Activated CD4-positive, alpha-beta T cell treated with anti-CD3 and anti-CD28 coated beads for 36 hours (primary cell): ENCODE results near the gene FRMPD4. TPM values are rescaled to one million over a fixed set of nuclear protein-coding genes. Genes with fewer than 3 reads are reported as not detected.
A peak's percentile ranks its signal among the peaks of the same experiment; 100 is the strongest.
"Not testable (repeated sequence)": the region's sequence is repeated elsewhere in the genome, so short reads cannot be mapped to it uniquely, and the experiment has no call there.

Experiments
- ATAC-seq: fragments of 200-7000 bp; cut with Tn5 transposase; one replicate; pipeline ENCODE4 v1.10.0; 2021; ENCODE audit warnings: mild to moderate bottlenecking, moderate library complexity
- CTCF ChIA-PET: fragments of 350-600 bp; sonication (Branson Sonifier 250); formaldehyde crosslinking; loops from one replicate; lab custom pipeline; 2021; ENCODE audit warnings: antibody characterized with exemption; lab: Charles Lee
- POLR2A ChIA-PET: fragments of 350-600 bp; sonication (Branson Sonifier 250); formaldehyde crosslinking; loops from one replicate; lab custom pipeline; 2021; ENCODE audit warnings: antibody characterized with exemption, inconsistent platforms; lab: Charles Lee
- DNase-seq: peaks from one replicate; pipeline ENCODE4 v3.0.0-alpha.2; 2020
- H3K27ac Mint-ChIP-seq: one replicate; pipeline ENCODE4 v1.8.0; 2021; ENCODE audit warnings: mixed read lengths
- H3K27me3 Mint-ChIP-seq: one replicate; pipeline ENCODE4 v1.8.0; 2021; ENCODE audit warnings: mixed read lengths
- H3K36me3 Mint-ChIP-seq: one replicate; pipeline ENCODE4 v1.8.0; 2021; ENCODE audit warnings: low read depth, mixed read lengths
- H3K4me1 Mint-ChIP-seq: one replicate; pipeline ENCODE4 v1.8.0; 2021; ENCODE audit warnings: mixed read lengths
- H3K4me3 Mint-ChIP-seq: one replicate; pipeline ENCODE4 v1.8.0; 2021; ENCODE audit warnings: mild to moderate bottlenecking, moderate library complexity, mixed read lengths
- H3K9me3 Mint-ChIP-seq: one replicate; pipeline ENCODE4 v1.8.0; 2021; ENCODE audit warnings: low read depth, mixed read lengths
- intact Hi-C, 2 experiments: fragments of 100-400 bp; cut with DNase I in 1 of 2; cut with micrococcal nuclease in 1 of 2; formaldehyde crosslinking; loops; one replicate each; pipeline versions ENCODE4 v1.14.2 to v1.15.1; 2022 to 2024; cut with DNase I, micrococcal nuclease
- total RNA-seq, 2 experiments: library from RNA; stranded (reverse); gene quantifications; one replicate each; pipeline ENCODE4 v1.2.3, GENCODE V29; 2021

The FRMPD4 gene
- total RNA-seq, 2 experiments from 2014 or later = not detected

DNA sequence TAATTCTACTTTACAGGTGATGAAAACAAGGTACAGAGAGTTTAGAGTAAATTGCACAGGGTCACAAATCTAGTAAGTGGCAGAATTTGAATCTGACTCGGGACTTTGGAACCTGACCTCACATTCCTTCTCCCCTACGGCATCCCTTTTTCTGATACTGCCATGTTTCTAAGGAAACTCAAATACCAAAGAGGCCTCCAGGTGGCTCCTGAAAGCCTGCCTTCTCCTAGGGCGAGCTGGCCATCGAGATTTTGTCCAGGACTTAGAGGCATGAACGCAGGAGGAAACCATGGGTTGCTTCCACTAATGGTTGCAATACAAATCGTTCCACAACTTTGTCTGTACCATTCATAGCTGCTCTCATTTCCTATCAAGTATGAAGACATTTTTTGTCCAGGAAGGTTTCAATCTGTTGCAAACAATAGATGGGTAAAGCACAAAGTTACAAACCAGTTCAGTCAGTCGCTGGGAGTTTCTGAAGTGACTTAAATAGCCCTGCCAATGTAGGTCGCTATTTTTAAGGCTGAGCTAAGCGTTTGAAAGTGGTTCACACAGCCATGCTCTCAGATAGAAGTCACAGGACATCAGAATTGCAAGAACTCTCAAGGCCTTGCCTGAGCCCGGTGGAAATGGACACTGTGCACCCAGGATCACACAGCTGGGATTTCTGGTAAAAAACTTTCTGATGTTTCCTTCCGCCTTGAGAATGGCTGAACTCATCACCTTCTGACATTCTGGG is 356.3 kb downstream of the FRMPD4 start:
- Mint-ChIP-seq H3K36me3 (no peaks in the 10 kb centered on the region), H3K4me1 (no peaks in the 10 kb centered on the region), H3K27ac (no peak overlapping the region), H3K4me3 (no peak overlapping the region), H3K27me3 (no peaks in the 10 kb centered on the region), H3K9me3 (no peaks in the 10 kb centered on the region)
- ChIA-PET CTCF (interaction anchor here (0.6 kb wide), 1 partner anchor 39 kb away, joined by 3 read pairs; no protein-coding TSS in a partner anchor), POLR2A (no interaction called here)
- intact Hi-C loops = loop anchor here in 1 of 2 experiments (5.0 kb wide), 1 partner anchor 278 kb away; no protein-coding TSS in a partner anchor
- no peak for ATAC-seq
- no peak for DNase-seq

GRCh38 chrX:12496343-12496742 is 358.1 kb downstream of the FRMPD4 start:
- H3K36me3 Mint-ChIP-seq = no peaks in the 10 kb centered on the region
- no peaks in the 10 kb centered on the region for H3K27me3 Mint-ChIP-seq
- DNase-seq (no peak), ATAC-seq (no peak)
- ChIA-PET CTCF (no interaction called here), POLR2A (no interaction called here)
- intact Hi-C loops = loop anchor here in 1 of 2 experiments (5.0 kb wide), 1 partner anchor 276 kb away; no protein-coding TSS in a partner anchor
- H3K9me3 Mint-ChIP-seq = no peaks in the 10 kb centered on the region
- no peaks in the 10 kb centered on the region for H3K4me1 Mint-ChIP-seq
- no peak overlapping the region for H3K27ac Mint-ChIP-seq
- H3K4me3 Mint-ChIP-seq = no peak overlapping the region

DNA sequence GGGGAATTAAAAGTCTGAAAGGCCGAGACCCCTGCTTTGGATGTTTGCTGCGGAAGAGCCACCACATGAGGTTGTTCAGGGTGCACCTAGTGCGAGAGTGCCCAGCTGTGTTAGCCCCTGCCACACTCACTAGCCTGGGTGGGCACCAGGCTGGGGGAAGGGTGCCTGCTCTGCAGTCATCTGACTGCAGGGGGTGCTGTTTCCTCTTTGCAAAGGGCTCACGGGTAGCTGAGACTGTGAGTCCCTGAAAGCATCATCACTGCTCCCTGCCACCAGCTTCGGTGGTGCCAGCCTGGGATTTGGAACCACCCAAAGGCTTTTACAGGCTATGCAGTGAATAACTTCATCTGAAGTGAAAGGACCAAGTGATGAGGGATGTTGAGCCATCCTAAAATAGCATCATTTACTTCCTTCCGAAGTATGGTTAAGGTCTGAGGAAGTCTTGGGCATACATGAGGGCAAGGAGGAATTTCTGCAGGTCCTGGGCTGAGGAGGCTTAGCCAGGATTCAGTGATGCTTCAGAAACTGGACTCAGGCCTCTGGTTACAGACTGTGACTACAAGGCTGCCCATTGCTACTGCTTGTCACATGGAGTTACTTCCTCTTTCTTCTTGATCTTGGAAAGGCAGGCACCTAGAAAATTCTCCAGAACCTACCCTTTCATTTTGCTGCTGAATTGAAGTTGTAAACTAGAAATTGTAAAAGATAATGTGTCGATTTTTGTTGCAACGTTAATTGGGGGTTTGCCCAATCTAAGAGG is 359.7 kb downstream of the FRMPD4 start:
- Mint-ChIP-seq H3K27me3 (no peaks in the 10 kb centered on the region), H3K4me1 (no peaks in the 10 kb centered on the region), H3K36me3 (no peaks in the 10 kb centered on the region), H3K4me3 (no peak overlapping the region), H3K27ac (no peak overlapping the region), H3K9me3 (no peaks in the 10 kb centered on the region)
- DNase-seq (peak; percentile 9), ATAC-seq (no peak)
- CTCF ChIA-PET = no interaction called here
- POLR2A ChIA-PET = no interaction called here
- intact Hi-C loops = loop anchor here in 1 of 2 experiments (1.0 to 5.0 kb wide), 2 partner anchors 203 to 274 kb away; no protein-coding TSS in a partner anchor

- H3K27me3 Mint-ChIP-seq = no peaks in the 10 kb centered on the region
- no peak overlapping the region for H3K4me3 Mint-ChIP-seq
- intact Hi-C loops = no loop called here
- ATAC-seq (no peak), DNase-seq (no peak)
- POLR2A ChIA-PET = no interaction called here
- no peaks in the 10 kb centered on the region for H3K4me1 Mint-ChIP-seq
- H3K27ac Mint-ChIP-seq = no peak overlapping the region
- H3K36me3 Mint-ChIP-seq = no peaks in the 10 kb centered on the region
- H3K9me3 Mint-ChIP-seq = no peaks in the 10 kb centered on the region
- CTCF ChIA-PET = no interaction called here
Observed at GRCh38 chrX:12505127-12505526, 366.9 kb downstream of the FRMPD4 start.

DNA sequence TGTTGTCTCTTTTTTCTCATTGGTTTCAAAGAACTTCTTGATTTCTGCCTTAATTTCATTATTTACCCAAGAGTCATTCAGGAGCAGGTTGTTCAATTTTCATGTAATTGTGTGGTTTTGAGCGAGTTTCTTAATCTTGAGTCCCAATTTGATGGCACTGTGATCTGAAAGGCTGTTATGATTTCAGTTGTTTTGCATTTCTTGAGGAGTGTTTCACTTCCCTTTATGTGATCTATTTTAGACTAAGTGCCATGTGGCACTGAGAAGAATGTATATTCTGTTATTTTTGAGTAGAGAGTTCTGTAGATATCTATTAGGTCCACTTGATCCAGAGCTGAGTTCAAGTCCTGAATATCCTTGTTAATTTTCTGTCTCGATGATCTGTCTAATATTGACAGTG is 377.1 kb downstream of the FRMPD4 start:
- ATAC-seq, intact Hi-C loops, POLR2A ChIA-PET, H3K27me3 Mint-ChIP-seq, DNase-seq, H3K36me3 Mint-ChIP-seq, H3K27ac Mint-ChIP-seq, H3K4me3 Mint-ChIP-seq, H3K4me1 Mint-ChIP-seq, H3K9me3 Mint-ChIP-seq: not testable (repeated sequence)
- CTCF ChIA-PET = interaction anchor here (0.6 kb wide), 1 partner anchor 9 kb away, joined by 3 read pairs; no protein-coding TSS in a partner anchor

GRCh38 chrX:12526306-12526705 is 388.0 kb downstream of the FRMPD4 start:
- ATAC-seq (no peak), DNase-seq (no peak)
- no peaks in the 10 kb centered on the region for H3K36me3 Mint-ChIP-seq
- H3K27ac Mint-ChIP-seq = no peak overlapping the region
- no peaks in the 10 kb centered on the region for H3K9me3 Mint-ChIP-seq
- ChIA-PET POLR2A (no interaction called here), CTCF (no interaction called here)
- H3K4me3 Mint-ChIP-seq = no peak overlapping the region
- intact Hi-C loops = no loop called here
- no peaks in the 10 kb centered on the region for H3K4me1 Mint-ChIP-seq
- peaks cover 2% of the 10 kb centered on the region for H3K27me3 Mint-ChIP-seq

DNA sequence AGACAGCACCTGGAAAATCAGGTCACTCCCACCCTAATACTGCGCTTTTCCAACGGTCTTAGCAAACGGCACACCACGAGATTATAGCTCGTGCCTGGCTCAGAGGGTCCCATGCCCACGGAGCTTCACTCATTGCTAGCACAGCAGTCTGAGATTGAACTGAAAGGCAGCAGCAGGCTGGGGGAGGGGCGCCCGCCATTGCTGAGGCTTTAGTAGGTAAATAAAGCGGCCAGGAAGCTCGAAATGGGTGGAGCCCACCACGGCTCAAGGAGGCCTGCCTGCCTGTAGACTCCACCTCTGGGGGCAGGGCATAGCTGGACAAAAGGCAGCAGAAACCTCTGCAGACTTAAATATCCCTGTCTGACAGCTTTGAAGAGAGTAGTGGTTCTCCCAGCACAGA is 399.8 kb downstream of the FRMPD4 start:
- H3K4me1 Mint-ChIP-seq, H3K36me3 Mint-ChIP-seq, DNase-seq, POLR2A ChIA-PET, H3K27ac Mint-ChIP-seq, H3K27me3 Mint-ChIP-seq, CTCF ChIA-PET, ATAC-seq, H3K4me3 Mint-ChIP-seq, H3K9me3 Mint-ChIP-seq, intact Hi-C loops: not testable (repeated sequence)

DNA sequence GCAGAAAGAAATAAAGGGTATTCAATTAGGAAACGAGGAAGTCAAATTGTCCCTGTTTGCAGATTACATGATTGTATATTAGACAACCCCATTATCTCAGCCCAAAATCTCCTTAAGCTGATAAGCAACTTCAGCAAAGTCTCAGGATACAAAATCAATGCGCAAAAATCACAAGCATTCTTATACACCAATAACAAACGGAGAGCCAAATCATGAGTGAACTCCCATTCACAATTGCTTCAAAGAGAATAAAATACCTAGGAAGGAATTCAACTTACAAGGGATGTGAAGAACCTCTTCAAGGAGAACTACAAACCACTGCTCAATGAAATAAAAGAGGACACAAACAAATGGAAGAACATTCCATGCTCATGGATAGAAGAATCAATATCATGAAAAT is 404.0 kb downstream of the FRMPD4 start:
- H3K4me1 Mint-ChIP-seq, H3K27ac Mint-ChIP-seq, H3K4me3 Mint-ChIP-seq, DNase-seq, H3K27me3 Mint-ChIP-seq, POLR2A ChIA-PET, intact Hi-C loops, H3K9me3 Mint-ChIP-seq, H3K36me3 Mint-ChIP-seq, ATAC-seq, CTCF ChIA-PET: not testable (repeated sequence)

DNA sequence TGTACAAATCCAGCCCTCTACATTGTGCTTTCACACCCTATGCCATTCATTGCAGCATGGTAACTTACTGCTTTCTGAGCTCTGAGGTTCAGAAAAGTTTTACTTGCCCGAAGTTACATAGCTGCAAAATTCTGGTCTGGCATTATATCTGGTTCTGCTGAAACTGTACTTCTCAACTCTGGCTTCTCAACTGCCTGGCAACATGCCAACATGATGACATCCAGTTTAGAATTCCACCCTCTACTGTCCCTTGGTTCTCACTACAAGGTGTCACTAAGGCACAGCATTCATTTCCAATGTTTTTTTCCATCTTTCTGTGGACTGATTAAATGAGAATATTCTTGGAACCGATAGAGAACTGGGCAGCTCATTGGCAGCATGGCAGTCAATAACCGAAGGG is 410.1 kb downstream of the FRMPD4 start:
- Mint-ChIP-seq H3K27ac (no peak overlapping the region), H3K9me3 (no peaks in the 10 kb centered on the region), H3K36me3 (no peaks in the 10 kb centered on the region), H3K4me3 (no peak overlapping the region), H3K4me1 (no peaks in the 10 kb centered on the region), H3K27me3 (no peaks in the 10 kb centered on the region)
- ChIA-PET POLR2A (no interaction called here), CTCF (interaction anchor here (0.8 kb wide), 1 partner anchor 181 kb away, joined by 3 read pairs; no protein-coding TSS in a partner anchor)
- DNase-seq (no peak), ATAC-seq (no peak)
- intact Hi-C loops = no loop called here

DNA sequence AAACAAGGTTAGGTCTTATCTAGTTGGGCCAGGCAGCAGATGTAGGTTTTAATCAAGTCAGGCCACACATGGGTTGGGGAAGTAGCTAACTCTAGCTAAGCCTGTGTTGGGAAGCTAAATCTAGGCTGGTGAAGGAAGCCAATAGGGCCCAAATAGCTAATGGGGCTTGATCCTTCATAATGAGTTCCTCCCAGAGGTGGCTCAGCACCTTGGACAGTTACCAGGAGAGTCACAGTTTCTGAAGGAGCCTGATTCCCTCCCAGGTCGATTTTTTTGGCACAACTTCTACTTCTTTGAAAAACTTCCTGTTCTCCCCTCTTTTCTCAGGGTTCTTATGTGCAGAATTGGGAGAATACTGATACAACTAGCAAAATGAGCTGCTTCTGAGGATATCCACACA is 410.5 kb downstream of the FRMPD4 start:
- POLR2A ChIA-PET = no interaction called here
- Mint-ChIP-seq H3K27me3 (no peaks in the 10 kb centered on the region), H3K9me3 (no peaks in the 10 kb centered on the region), H3K36me3 (no peaks in the 10 kb centered on the region), H3K4me3 (no peak overlapping the region), H3K27ac (no peak overlapping the region), H3K4me1 (no peaks in the 10 kb centered on the region)
- ATAC-seq (no peak), DNase-seq (peak; percentile 18)
- CTCF ChIA-PET = interaction anchor here (0.8 kb wide), 1 partner anchor 180 kb away, joined by 3 read pairs; no protein-coding TSS in a partner anchor
- intact Hi-C loops = no loop called here

DNA sequence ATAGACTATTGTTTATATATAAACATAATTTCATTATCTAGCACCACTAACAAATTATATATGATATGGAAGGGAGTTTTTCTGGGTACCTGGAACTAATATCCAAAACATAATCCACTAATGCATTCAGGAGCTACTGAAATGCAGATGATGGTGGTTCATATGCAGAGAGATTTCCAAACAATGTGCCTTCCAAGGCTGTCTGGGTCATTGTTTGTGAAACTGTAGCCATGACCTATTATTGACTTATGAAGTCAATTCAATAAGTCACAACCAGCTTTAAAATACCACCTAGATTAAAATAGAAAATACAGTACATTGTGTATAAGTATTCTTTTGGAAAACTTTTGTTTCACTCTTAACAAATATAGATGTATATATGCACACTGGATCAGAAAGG is 415.9 kb downstream of the FRMPD4 start:
- ATAC-seq (no peak), DNase-seq (no peak)
- no peaks in the 10 kb centered on the region for H3K9me3 Mint-ChIP-seq
- no peaks in the 10 kb centered on the region for H3K27me3 Mint-ChIP-seq
- no peaks in the 10 kb centered on the region for H3K36me3 Mint-ChIP-seq
- CTCF ChIA-PET = interaction anchor here (0.8 kb wide), 1 partner anchor 83 kb away, joined by 3 read pairs; no protein-coding TSS in a partner anchor
- intact Hi-C loops = no loop called here
- POLR2A ChIA-PET = no interaction called here
- H3K27ac Mint-ChIP-seq = no peak overlapping the region
- H3K4me1 Mint-ChIP-seq = no peaks in the 10 kb centered on the region
- no peak overlapping the region for H3K4me3 Mint-ChIP-seq
